ENCODE data around the gene DTX3.

Gene DTX3

DNA sequence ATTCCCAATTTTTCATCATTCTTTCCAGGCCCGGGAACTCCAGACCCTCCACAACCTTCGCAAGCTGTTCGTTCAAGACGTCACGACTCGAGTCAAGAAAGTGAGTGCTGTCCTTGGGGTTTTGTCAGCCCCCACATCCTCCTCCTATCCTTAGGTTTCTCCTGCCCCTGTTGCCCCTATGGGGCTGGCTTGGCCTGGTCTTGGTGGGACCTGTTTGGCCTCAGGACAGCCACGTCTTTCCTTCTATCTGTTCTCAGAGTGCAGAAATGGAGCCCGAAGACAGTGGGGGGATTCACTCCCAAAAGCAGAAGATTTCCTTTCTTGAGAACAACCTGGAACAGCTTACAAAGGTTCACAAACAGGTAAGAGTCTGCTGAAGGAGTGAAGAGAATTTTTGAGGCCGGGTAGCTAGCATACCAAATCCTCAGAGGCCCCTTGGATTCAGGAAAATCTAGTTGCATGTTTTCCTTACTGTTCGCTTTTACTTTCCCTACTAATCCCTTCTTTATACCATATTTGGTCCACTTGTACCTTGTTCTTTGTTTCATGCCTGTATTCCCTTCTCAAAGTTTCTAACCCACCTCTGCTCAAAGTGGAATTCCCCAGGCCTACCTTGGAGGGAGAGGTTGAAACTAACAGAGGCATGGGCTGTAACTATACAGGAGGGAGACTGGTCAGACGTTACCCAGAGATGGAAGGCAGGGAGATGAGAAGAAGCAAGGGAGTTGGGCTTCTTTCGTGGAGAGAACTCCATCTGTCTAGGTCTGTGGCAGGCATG lies 26.5 kb upstream of the DTX3 start:
- Histone ChIP-seq H3K4me3 (no peak overlapping the region), H3K27ac (no peak overlapping the region)
- TF ChIP-seq, protein P1, sequence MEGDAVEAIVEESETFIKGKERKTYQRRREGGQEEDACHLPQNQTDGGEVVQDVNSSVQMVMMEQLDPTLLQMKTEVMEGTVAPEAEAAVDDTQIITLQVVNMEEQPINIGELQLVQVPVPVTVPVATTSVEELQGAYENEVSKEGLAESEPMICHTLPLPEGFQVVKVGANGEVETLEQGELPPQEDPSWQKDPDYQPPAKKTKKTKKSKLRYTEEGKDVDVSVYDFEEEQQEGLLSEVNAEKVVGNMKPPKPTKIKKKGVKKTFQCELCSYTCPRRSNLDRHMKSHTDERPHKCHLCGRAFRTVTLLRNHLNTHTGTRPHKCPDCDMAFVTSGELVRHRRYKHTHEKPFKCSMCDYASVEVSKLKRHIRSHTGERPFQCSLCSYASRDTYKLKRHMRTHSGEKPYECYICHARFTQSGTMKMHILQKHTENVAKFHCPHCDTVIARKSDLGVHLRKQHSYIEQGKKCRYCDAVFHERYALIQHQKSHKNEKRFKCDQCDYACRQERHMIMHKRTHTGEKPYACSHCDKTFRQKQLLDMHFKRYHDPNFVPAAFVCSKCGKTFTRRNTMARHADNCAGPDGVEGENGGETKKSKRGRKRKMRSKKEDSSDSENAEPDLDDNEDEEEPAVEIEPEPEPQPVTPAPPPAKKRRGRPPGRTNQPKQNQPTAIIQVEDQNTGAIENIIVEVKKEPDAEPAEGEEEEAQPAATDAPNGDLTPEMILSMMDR (IDR thresholded peaks at IDR 0.05) = no peak
- DNase-seq (ENCODE audit: low spot score) = no peak

DNA sequence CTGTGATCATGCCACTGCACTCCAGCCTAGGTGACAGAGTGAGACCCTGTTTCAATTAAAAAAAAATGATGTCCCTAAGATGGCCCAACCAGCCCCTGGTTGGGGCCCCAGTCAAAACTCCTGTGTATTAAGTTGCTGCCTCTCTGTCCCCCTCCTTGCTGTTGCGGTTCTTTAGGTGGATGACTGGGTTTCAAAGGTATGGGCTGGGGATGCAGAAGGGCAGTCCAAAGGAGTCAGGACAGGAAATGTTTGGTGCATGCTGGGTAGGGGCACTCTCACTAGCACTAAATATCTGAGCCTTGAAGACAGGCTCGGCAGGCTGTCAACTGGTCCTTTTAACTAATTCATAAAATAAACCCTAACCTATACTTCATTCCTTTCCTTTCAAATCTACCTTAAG lies 25.6 kb upstream of the DTX3 start:
- no peak overlapping the region for H3K27ac ChIP-seq
- no peak overlapping the region for H3K4me3 ChIP-seq
- TF ChIP-seq, protein P1 (IDR thresholded peaks at IDR 0.05) = no peak
- no peak for DNase-seq (ENCODE audit: low spot score)

DNA sequence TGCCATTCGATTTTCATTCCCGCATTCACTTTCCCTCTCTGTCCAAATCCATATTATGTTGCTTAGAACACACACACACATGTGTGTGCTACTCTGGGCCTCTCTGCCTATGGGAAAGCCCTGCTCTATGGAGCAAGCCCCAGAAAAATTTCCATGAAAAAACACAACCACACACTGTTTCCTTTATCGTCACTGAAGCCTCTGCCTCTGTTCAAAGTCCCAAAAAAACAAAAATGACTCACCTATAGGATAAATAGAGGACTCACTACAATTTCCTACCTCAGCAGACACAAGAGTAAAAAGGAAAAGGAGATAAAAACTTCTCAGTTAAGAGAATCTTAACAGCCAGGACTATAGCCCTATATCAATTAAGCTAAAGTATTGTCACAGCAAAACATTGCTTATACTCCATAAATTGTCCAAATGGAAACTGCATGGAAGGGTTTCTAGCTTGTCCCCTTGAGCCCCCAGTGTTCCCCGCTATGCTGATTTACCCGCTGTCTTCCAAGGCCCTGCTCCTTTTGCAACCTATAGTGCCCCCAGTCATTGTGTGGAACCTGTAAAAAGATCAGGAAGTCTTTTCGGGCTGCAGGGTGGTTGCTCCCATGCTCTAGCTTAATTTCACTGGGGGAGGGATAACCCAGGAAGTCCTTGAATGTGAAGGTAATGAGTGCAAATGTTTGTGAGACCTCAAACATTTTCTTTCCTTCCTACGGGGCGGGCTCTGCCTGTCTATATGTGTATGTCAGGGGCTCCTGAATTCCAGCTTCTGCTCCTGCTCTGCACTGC lies 24.8 kb upstream of the DTX3 start:
- DNase-seq (ENCODE audit: low spot score) = no peak
- Histone ChIP-seq H3K27ac (no peak overlapping the region), H3K4me3 (no peak overlapping the region)
- TF ChIP-seq, protein P1 (IDR thresholded peaks at IDR 0.05) = no peak

DNA sequence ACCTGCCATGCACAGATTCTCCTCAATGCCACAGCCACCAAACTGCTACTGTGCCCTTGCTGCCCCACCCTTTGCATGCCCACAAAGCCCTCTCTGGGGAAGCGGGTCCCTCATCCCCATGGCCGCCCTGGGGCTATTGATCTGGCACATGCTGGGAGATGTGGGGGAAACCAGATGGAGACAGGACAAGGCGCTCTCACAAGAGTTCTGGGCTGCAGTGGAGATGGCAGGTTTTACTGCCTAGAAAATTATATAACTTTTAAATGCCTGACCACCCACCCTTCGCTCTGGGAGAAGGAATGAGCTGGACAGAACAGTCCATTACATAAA lies 24.2 kb upstream of the DTX3 start:
- Histone ChIP-seq H3K4me3 (no peak overlapping the region), H3K27ac (no peak overlapping the region)
- TF ChIP-seq, protein P1 (IDR thresholded peaks at IDR 0.05) = no peak
- no peak for DNase-seq (ENCODE audit: low spot score)

DNA sequence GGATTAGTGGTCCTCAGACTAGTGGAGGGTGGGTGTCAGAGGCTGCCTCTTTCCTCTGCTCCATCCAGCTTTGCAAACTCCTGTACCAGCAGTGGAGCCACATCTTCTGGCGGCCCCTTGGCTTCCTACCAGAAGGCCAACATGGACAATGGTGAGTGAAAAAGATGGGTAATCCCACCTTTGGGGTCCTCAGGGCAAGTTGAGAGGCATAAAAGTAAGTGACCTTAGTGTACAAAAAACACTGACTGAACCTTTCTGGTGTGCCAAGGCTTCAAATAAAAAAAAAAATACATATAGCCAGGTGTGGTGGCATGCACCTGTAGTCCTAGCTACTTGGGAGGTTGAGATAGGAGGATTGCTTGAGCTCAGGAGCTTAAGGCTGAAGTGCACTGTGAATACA lies 22.8 kb upstream of the DTX3 start:
- no peak overlapping the region for H3K27ac ChIP-seq
- no peak for DNase-seq (ENCODE audit: low spot score)
- no peak overlapping the region for H3K4me3 ChIP-seq
- TF ChIP-seq, protein P1 (IDR thresholded peaks at IDR 0.05) = no peak

DNA sequence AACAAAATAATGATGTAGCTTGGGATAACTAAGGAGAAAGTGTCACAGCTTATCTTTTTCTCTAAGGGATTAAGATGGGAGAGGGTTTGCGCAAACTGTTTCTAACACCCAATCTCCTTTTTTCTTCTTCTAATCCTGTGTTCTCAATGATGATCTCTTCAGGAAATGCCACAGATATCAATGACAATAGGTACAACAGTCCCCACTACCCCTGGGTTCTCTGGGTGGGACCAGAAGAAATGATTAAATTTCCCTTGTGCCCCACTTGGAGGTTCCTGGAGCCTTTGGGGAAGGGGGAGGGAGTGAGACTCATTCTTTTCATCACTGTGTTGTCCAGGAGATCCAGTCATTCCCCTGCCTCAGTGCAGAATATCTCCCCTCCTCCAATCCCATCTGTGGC lies 22.2 kb upstream of the DTX3 start:
- TF ChIP-seq, protein P1 (IDR thresholded peaks at IDR 0.05) = no peak
- Histone ChIP-seq H3K4me3 (no peak overlapping the region), H3K27ac (no peak overlapping the region)
- DNase-seq (ENCODE audit: low spot score) = no peak
